Panc1 (cell line): ENCODE results near the gene ADARB2. TPM values are rescaled to one million over a fixed set of nuclear protein-coding genes. Genes with fewer than 3 reads are reported as not detected.

Source experiments
- ATAC-seq: fragments of 200-7000 bp; cut with Tn5 transposase; 2 replicates; pipeline ENCODE4 v1.9.1; 2020; ENCODE audit warnings: mild to moderate bottlenecking, moderate library complexity
- BruUV-seq: library from RNA; stranded (reverse); fragments of 400-500 nt; replicated peaks from 2 replicates; lab custom pipeline; 2021; lab: Mats Ljungman, UMichigan
- CTCF ChIA-PET: fragments of 300-600 bp; sonication (Branson Sonifier 250); formaldehyde crosslinking; loops from one replicate; lab custom pipeline; 2022; ENCODE audit warnings: antibody characterized with exemption; lab: Charles Lee
- POLR2A ChIA-PET: fragments of 300-600 bp; sonication (Branson Sonifier 250); formaldehyde crosslinking; loops from one replicate; lab custom pipeline; 2022; ENCODE audit warnings: antibody characterized with exemption; lab: Charles Lee
- DNase-seq: peaks from one replicate; pipeline ENCODE4 v3.0.0-alpha.2; 2010; ENCODE audit warnings: low read depth, low spot score
- H3K27ac ChIP-seq: 2 replicates; pipeline ENCODE4 v1.5.1; 2011; ENCODE audit warnings: mild to moderate bottlenecking, low read length, inconsistent platforms
- H3K27me3 ChIP-seq: fragments of 200-500 bp; sonication (Bioruptor generic); 2 replicates; pipeline ENCODE4 v1.6.0; 2014; ENCODE audit warnings: low read length, inconsistent platforms; ENCODE audit not compliant: control insufficient read depth, insufficient read depth
- H3K36me3 ChIP-seq: fragments of 200-500 bp; sonication (Bioruptor generic); 2 replicates; pipeline ENCODE4 v1.5.1; 2014; ENCODE audit warnings: inconsistent platforms, mild to moderate bottlenecking, low read length, moderate library complexity; ENCODE audit not compliant: control insufficient read depth, insufficient read depth
- H3K4me1 ChIP-seq: 2 replicates; pipeline ENCODE4 v1.5.1; 2011; ENCODE audit warnings: inconsistent platforms, mild to moderate bottlenecking, low read length, moderate library complexity; ENCODE audit not compliant: control insufficient read depth, insufficient read depth
- H3K4me3 ChIP-seq, 2 experiments: 2 replicates each; pipeline ENCODE4 v1.5.1; 2011 to 2012; ENCODE audit warnings: low read depth in 2 of 2, low read length in 2 of 2, mild to moderate bottlenecking in 2 of 2, inconsistent platforms in 1 of 2, moderate library complexity in 1 of 2
- H3K9me3 ChIP-seq: fragments of 200-500 bp; sonication (Bioruptor generic); 2 replicates; pipeline ENCODE4 v1.5.1; 2014; ENCODE audit warnings: low read depth, mild to moderate bottlenecking, inconsistent platforms, low read length, moderate library complexity; ENCODE audit not compliant: control insufficient read depth, insufficient read depth
- CTCF ChIP-seq: fragments of 450-650 bp; IDR thresholded peaks from 2 replicates; pipeline ENCODE4 v1.5.1; 2017; ENCODE audit warnings: mild to moderate bottlenecking
- POLR2AphosphoS5 ChIP-seq: IDR thresholded peaks from 2 replicates; pipeline ENCODE4 v1.6.1; 2012; ENCODE audit warnings: mild to moderate bottlenecking, low read depth, low read length, moderate library complexity
- REST ChIP-seq, 2 experiments: IDR thresholded peaks; 2 replicates each; pipeline ENCODE4 v1.6.1; 2011 to 2012; ENCODE audit warnings: low read depth in 2 of 2, control low read depth in 1 of 2, low read length in 1 of 2, mild to moderate bottlenecking in 1 of 2, moderate library complexity in 1 of 2; ENCODE audit not compliant: insufficient read depth in 1 of 2
- SIN3A ChIP-seq: IDR thresholded peaks from 2 replicates; pipeline ENCODE4 v1.6.1; 2012; ENCODE audit warnings: low read depth, mild to moderate bottlenecking, low read length, moderate library complexity, borderline replicate concordance; ENCODE audit not compliant: insufficient read depth
- TCF7L2 ChIP-seq: IDR thresholded peaks from 2 replicates; pipeline ENCODE4 v1.6.1; 2011; ENCODE audit warnings: mild to moderate bottlenecking, low read depth, low read length, inconsistent platforms
- in situ Hi-C: cut with HindIII; loops from 2 replicates; pipeline ENCODE4 v1.10.0; 2016; ENCODE audit warnings: low sequenced_read_pairs, low pct_unique_long_range_greater_than_20kb
- intact Hi-C: fragments of 100-400 bp; cut with micrococcal nuclease; formaldehyde crosslinking; loops from one replicate; pipeline ENCODE4 v1.10.0; 2022; ENCODE audit not compliant: unreplicated experiment
- total RNA-seq: library from RNA; stranded (reverse); gene quantifications from one replicate; pipeline ENCODE4 v1.2.1, GENCODE V29; 2021; ENCODE audit not compliant: unreplicated experiment

The ADARB2 gene
- total RNA-seq, 1 experiment from 2014 or later: 0.31 TPM

- H3K4me3 ChIP-seq: no peak overlapping the region
- ChIA-PET CTCF (no interaction called here), POLR2A (no interaction called here)
- no peak for TF ChIP-seq TCF7L2
- TF ChIP-seq POLR2AphosphoS5: no peak
- TF ChIP-seq CTCF: no peak
- no peak for TF ChIP-seq REST (IDR thresholded peaks at IDR 0.05; ENCODE audit: insufficient read depth in 1 of 2, low read depth in 2 of 2, low read length in 1 of 2)
- no peak for TF ChIP-seq SIN3A
- ATAC-seq: no peak
- H3K36me3 ChIP-seq: no peaks in the 10 kb centered on the region
- peaks cover 5% of the 10 kb centered on the region; the same call in 1 of the 2 replicates for H3K27me3 ChIP-seq
- intact Hi-C loops (no loop called here), in situ Hi-C loops (no loop called here)
- H3K27ac ChIP-seq: no peak overlapping the region
- DNase-seq: no peak
- H3K4me1 ChIP-seq: no peaks in the 10 kb centered on the region
- H3K9me3 ChIP-seq: no peaks in the 10 kb centered on the region
- BruUV-seq: no TSS peak
Measured at GRCh38 chr10:1531883-1532597, 205.3 kb downstream of the ADARB2 start.

- Histone ChIP-seq H3K9me3 (no peaks in the 10 kb centered on the region), H3K27ac (no peak overlapping the region), H3K4me3 (no peak overlapping the region), H3K27me3 (peaks cover 5% of the 10 kb centered on the region; the same call in 1 of the 2 replicates), H3K4me1 (no peaks in the 10 kb centered on the region), H3K36me3 (no peaks in the 10 kb centered on the region)
- ChIA-PET POLR2A (no interaction called here), CTCF (no interaction called here)
- intact Hi-C loops: no loop called here
- no TSS peak for BruUV-seq
- DNase-seq (no peak), ATAC-seq (no peak)
- in situ Hi-C loops: no loop called here
- no peak for TF ChIP-seq CTCF
Measured at GRCh38 chr10:1530871-1531517, 206.3 kb downstream of the ADARB2 start.
